HepG2 (cell line): ENCODE results near the gene ODAD4. TPM values are rescaled to one million over a fixed set of nuclear protein-coding genes. Genes with fewer than 3 reads are reported as not detected.

ENCODE experiments used
- HES4 ChIP-seq: sonication (generic); formaldehyde crosslinking; IDR thresholded peaks from 2 replicates; pipeline ENCODE4 v1.9.0; 2021; ENCODE audit warnings: mild to moderate bottlenecking, missing genetic modification reagents, borderline replicate concordance
- ISX ChIP-seq: sonication (generic); formaldehyde crosslinking; conservative IDR thresholded peaks from 2 replicates; pipeline ENCODE4 v1.5.0; 2020; ENCODE audit warnings: missing genetic modification reagents
- MAFG ChIP-seq: sonication (generic); formaldehyde crosslinking; IDR thresholded peaks from 2 replicates; pipeline ENCODE4 v1.5.1; 2020; ENCODE audit warnings: mild to moderate bottlenecking, missing genetic modification reagents
- MIXL1 ChIP-seq: IDR thresholded peaks from 2 replicates; pipeline ENCODE4 v1.6.1; 2016
- NFIC ChIP-seq: IDR thresholded peaks from 2 replicates; pipeline ENCODE4 v1.6.1; 2012; ENCODE audit warnings: mild to moderate bottlenecking, low read length, inconsistent platforms
- POLR2AphosphoS5 ChIP-seq: IDR thresholded peaks from 2 replicates; pipeline ENCODE4 v1.6.1; 2012; ENCODE audit warnings: low read depth, low read length
- REPIN1 ChIP-seq: sonication (generic); formaldehyde crosslinking; IDR thresholded peaks from 2 replicates; pipeline ENCODE4 v1.8.0; 2022; ENCODE audit warnings: missing genetic modification reagents, low read depth, mild to moderate bottlenecking, borderline replicate concordance
- RXRB ChIP-seq: IDR thresholded peaks from 2 replicates; pipeline ENCODE4 v1.6.1; 2016; ENCODE audit warnings: borderline replicate concordance, missing genetic modification reagents, missing compliant biosample characterization
- SMYD3 ChIP-seq: sonication (generic); formaldehyde crosslinking; IDR thresholded peaks from 2 replicates; pipeline ENCODE4 v1.8.1; 2023; ENCODE audit warnings: mild to moderate bottlenecking, missing genetic modification reagents
- SNAI1 ChIP-seq: sonication (generic); formaldehyde crosslinking; IDR thresholded peaks from 2 replicates; pipeline ENCODE4 v1.5.0; 2020; ENCODE audit warnings: mild to moderate bottlenecking, missing genetic modification reagents, borderline replicate concordance
- SP5 ChIP-seq: IDR thresholded peaks from 2 replicates; pipeline ENCODE4 v1.6.1; 2016; ENCODE audit warnings: low read depth, borderline replicate concordance
- ZNF703 ChIP-seq: sonication (generic); formaldehyde crosslinking; IDR thresholded peaks from 2 replicates; pipeline ENCODE4 v1.5.1; 2020; ENCODE audit warnings: missing genetic modification reagents, mild to moderate bottlenecking, moderate library complexity, borderline replicate concordance
- ZNF839 ChIP-seq: sonication (generic); formaldehyde crosslinking; IDR thresholded peaks from 2 replicates; pipeline ENCODE4 v1.4.0; 2020; ENCODE audit warnings: missing genetic modification reagents, mild to moderate bottlenecking, borderline replicate concordance
- ZSCAN12 ChIP-seq: sonication (generic); formaldehyde crosslinking; IDR thresholded peaks from 2 replicates; pipeline ENCODE4 v1.9.0; 2021; ENCODE audit warnings: mild to moderate bottlenecking, missing genetic modification reagents
- ZSCAN31 ChIP-seq: sonication (generic); formaldehyde crosslinking; IDR thresholded peaks from 2 replicates; pipeline ENCODE4 v1.5.0; 2020; ENCODE audit warnings: low read depth, mild to moderate bottlenecking, missing genetic modification reagents
- polyA plus RNA-seq, 8 experiments: library from polyadenylated mRNA; depleted of rRNA in 3 of 8; stranded (reverse) in 7 of 8; unstranded in 1 of 8; fragments of >200 nt; fragmentation: Illumina TruSeq in 4 of 8; extraction: Trizol in 4 of 8; gene quantifications; 2 replicates each; pipeline versions ENCODE4 v1.2.1 to v1.2.3, GENCODE V29; 2011 to 2016; ENCODE audit warnings: low read depth in 4 of 8, missing spikeins in 1 of 8, mixed read lengths in 1 of 8; ENCODE audit not compliant: insufficient read depth in 1 of 8
- total RNA-seq, 5 experiments: library from RNA; depleted of rRNA; stranded (reverse); fragments of >200 nt; fragmentation: Illumina TruSeq; extraction: Trizol; gene quantifications; 2 replicates each; pipeline ENCODE4 v1.2.3, GENCODE V29; 2016; ENCODE audit warnings: low read depth in 1 of 5
- TF ChIP-seq, protein P1 (sequence below): sonication (generic); formaldehyde crosslinking; IDR thresholded peaks from 2 replicates; pipeline ENCODE4 v1.4.0; 2020; ENCODE audit warnings: mild to moderate bottlenecking, missing genetic modification reagents, borderline replicate concordance
- TF ChIP-seq, protein P2 (sequence below): sonication (generic); formaldehyde crosslinking; IDR thresholded peaks from 2 replicates; pipeline ENCODE4 v1.5.0; 2020; ENCODE audit warnings: mild to moderate bottlenecking, missing genetic modification reagents, borderline replicate concordance
- TF ChIP-seq, protein P3 (sequence below): conservative IDR thresholded peaks from 2 replicates; pipeline ENCODE4 v1.6.1; 2018; ENCODE audit warnings: missing genetic modification reagents

ODAD4 gene
- total and polyA plus RNA-seq, 2 of the 13 experiments (the other 11 are each of a cell fraction or from before 2014, with no cell fraction given), result 0.48 to 0.53 TPM

DNA sequence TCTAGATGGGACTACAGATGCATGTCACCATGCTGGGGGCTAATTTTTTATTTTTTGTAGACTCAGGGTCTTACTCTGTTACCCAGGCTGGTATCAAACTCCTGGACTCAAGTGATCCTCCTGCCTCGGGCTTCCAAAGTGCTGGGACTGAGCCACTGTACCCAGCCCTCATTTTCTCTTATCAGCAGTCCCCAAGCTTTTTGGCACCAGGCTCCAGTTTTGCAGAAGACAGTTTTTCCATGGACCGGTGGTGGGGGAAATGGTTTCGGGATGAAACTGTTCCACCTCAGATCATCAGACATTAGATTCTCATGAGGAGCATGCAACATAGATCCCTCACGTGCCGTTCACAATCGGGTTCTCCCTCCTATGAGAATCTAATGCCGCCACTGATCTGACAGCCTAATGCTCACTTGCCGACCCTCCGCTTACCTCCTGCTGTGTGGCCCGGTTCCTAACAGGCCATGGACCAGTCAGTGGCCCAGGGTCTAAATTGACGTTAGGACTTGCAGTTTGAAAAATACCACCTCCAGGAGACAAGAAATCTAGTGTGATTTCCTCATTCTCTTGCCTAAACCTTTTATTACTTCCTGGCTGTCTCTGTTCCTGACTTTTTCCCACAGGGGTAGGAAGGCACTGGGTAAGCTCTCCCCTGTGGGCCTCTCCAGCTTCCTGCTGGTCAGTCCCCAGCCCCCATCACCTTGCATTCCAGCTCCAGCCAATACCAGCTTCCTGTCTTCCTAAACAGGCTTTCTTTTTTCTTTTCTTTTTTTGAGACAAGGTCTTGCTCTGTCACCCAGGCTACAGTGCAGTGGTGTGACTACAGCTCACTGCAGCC is 26.8 kb downstream of the ODAD4 start (continued):
- TF ChIP-seq, protein P1, sequence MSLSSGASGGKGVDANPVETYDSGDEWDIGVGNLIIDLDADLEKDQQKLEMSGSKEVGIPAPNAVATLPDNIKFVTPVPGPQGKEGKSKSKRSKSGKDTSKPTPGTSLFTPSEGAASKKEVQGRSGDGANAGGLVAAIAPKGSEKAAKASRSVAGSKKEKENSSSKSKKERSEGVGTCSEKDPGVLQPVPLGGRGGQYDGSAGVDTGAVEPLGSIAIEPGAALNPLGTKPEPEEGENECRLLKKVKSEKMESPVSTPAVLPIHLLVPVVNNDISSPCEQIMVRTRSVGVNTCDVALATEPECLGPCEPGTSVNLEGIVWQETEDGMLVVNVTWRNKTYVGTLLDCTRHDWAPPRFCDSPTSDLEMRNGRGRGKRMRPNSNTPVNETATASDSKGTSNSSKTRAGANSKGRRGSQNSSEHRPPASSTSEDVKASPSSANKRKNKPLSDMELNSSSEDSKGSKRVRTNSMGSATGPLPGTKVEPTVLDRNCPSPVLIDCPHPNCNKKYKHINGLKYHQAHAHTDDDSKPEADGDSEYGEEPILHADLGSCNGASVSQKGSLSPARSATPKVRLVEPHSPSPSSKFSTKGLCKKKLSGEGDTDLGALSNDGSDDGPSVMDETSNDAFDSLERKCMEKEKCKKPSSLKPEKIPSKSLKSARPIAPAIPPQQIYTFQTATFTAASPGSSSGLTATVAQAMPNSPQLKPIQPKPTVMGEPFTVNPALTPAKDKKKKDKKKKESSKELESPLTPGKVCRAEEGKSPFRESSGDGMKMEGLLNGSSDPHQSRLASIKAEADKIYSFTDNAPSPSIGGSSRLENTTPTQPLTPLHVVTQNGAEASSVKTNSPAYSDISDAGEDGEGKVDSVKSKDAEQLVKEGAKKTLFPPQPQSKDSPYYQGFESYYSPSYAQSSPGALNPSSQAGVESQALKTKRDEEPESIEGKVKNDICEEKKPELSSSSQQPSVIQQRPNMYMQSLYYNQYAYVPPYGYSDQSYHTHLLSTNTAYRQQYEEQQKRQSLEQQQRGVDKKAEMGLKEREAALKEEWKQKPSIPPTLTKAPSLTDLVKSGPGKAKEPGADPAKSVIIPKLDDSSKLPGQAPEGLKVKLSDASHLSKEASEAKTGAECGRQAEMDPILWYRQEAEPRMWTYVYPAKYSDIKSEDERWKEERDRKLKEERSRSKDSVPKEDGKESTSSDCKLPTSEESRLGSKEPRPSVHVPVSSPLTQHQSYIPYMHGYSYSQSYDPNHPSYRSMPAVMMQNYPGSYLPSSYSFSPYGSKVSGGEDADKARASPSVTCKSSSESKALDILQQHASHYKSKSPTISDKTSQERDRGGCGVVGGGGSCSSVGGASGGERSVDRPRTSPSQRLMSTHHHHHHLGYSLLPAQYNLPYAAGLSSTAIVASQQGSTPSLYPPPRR (CRISPR knock-in tag), result 0 out of 2 replicates have a peak, but pooled peaks have one; percentile 40
- TF ChIP-seq HES4 (CRISPR knock-in tag) (no peak), REPIN1 (0 out of 2 replicates have a peak, but pooled peaks have one; percentile 18), ZNF703 (CRISPR knock-in tag) (no peak), RXRB (CRISPR knock-in tag) (peak; percentile 69), SNAI1 (CRISPR knock-in tag) (0 out of 2 replicates have a peak, but pooled peaks have one; percentile 82), ZSCAN12 (no peak), MAFG (no peak), ISX (CRISPR knock-in tag) (0 out of 2 replicates have a peak, but pooled peaks have one; percentile 60), POLR2AphosphoS5 (peak; percentile 48; the same call in 1 of the 2 replicates), SMYD3 (CRISPR knock-in tag) (no peak), MIXL1 (CRISPR knock-in tag) (peak; percentile 45; the same call in 1 of the 2 replicates), ZNF839 (CRISPR knock-in tag) (no peak), NFIC (no peak), SP5 (CRISPR knock-in tag) (no peak), ZSCAN31 (CRISPR knock-in tag) (peak; percentile 49; the same call in 1 of the 2 replicates)
- TF ChIP-seq, protein P2, sequence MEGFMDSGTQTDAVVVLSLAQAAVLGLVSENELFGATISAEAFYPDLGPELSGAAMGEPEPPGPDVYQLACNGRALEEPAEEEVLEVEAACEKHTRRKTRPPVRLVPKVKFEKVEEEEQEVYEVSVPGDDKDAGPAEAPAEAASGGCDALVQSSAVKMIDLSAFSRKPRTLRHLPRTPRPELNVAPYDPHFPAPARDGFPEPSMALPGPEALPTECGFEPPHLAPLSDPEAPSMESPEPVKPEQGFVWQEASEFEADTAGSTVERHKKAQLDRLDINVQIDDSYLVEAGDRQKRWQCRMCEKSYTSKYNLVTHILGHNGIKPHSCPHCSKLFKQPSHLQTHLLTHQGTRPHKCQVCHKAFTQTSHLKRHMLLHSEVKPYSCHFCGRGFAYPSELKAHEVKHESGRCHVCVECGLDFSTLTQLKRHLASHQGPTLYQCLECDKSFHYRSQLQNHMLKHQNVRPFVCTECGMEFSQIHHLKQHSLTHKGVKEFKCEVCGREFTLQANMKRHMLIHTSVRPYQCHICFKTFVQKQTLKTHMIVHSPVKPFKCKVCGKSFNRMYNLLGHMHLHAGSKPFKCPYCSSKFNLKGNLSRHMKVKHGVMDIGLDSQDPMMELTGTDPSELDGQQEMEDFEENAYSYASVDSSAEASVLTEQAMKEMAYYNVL (CRISPR knock-in tag), result peak; percentile 99
- TF ChIP-seq, protein P3, sequence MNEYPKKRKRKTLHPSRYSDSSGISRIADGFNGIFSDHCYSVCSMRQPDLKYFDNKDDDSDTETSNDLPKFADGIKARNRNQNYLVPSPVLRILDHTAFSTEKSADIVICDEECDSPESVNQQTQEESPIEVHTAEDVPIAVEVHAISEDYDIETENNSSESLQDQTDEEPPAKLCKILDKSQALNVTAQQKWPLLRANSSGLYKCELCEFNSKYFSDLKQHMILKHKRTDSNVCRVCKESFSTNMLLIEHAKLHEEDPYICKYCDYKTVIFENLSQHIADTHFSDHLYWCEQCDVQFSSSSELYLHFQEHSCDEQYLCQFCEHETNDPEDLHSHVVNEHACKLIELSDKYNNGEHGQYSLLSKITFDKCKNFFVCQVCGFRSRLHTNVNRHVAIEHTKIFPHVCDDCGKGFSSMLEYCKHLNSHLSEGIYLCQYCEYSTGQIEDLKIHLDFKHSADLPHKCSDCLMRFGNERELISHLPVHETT, result no peak
